Measurements from ENCODE around the gene ASF1A. TPM values are rescaled to one million over a fixed set of nuclear protein-coding genes. Genes with fewer than 3 reads are reported as not detected.

Gene ASF1A
- total and polyA plus RNA-seq, 2 experiments from 2014 or later: 25.4 to 72.2 TPM

- no peak for TF ChIP-seq REST (IDR thresholded peaks at IDR 0.05; ENCODE audit: unreplicated experiment)
Observed at GRCh38 chr6:118869350-118869749, 24.6 kb upstream of the ASF1A start (continued).

GRCh38 chr6:118869894-118870589 is 23.9 kb upstream of the ASF1A start:
- no peaks in the 10 kb centered on the region; the same call in 1 of the 3 replicates for H3K9me3 Mint-ChIP-seq
- no peak overlapping the region for H3K27ac Mint-ChIP-seq
- no peak overlapping the region for H3K27ac ChIP-seq (ENCODE audit: low read depth)
- no peaks in the 10 kb centered on the region for H3F3A ChIP-seq (replicated peaks; ENCODE audit: low read depth)
- H3K79me2 ChIP-seq (replicated peaks; ENCODE audit: insufficient read depth): peaks cover 34% of the 10 kb centered on the region
- no peaks in the 10 kb centered on the region; the same call in 2 of the 3 replicates for H3K36me3 Mint-ChIP-seq (ENCODE audit: low read depth)
- peaks cover 5% of the 10 kb centered on the region; the same call in 2 of the 3 replicates for H3K4me1 Mint-ChIP-seq
- H3K4me1 ChIP-seq (ENCODE audit: insufficient read depth): no peaks in the 10 kb centered on the region
- no peaks in the 10 kb centered on the region; the same call in 1 of the 2 replicates for H3K9me2 ChIP-seq (ENCODE audit: insufficient read depth)
- DNase-seq (ENCODE audit: low spot score): no peak
- no peak overlapping the region for H2AFZ ChIP-seq
- peaks cover 2% of the 10 kb centered on the region for H3K27me3 Mint-ChIP-seq (ENCODE audit: insufficient read depth, low read depth, poor library complexity)
- no peak overlapping the region for H3K4me3 ChIP-seq
- no peak overlapping the region for H3K4me2 ChIP-seq
- no peaks in the 10 kb centered on the region for H3K27me3 ChIP-seq (ENCODE audit: insufficient read depth)
- no peaks in the 10 kb centered on the region for H3K36me3 ChIP-seq (ENCODE audit: insufficient read depth)
- H4K20me1 ChIP-seq (replicated peaks; ENCODE audit: insufficient read depth): no peaks in the 10 kb centered on the region
- no peak for ATAC-seq
- no peak overlapping the region for H3K4me3 Mint-ChIP-seq
- TF ChIP-seq STAT1 (IDR thresholded peaks at IDR 0.05; ENCODE audit: unreplicated experiment) (no peak), JUNB (IDR thresholded peaks at IDR 0.05; ENCODE audit: unreplicated experiment) (no peak), EZH2 (IDR thresholded peaks at IDR 0.05; ENCODE audit: low read depth, unreplicated experiment) (no peak), NANOG (IDR thresholded peaks at IDR 0.05; ENCODE audit: borderline replicate concordance) (no peak), ZNF462 (CRISPR knock-in tag; IDR thresholded peaks at IDR 0.05) (no peak), POLR2AphosphoS5 (IDR thresholded peaks at IDR 0.05; ENCODE audit: low read depth) (no peak), REST (IDR thresholded peaks at IDR 0.05; ENCODE audit: unreplicated experiment) (no peak), ZNF114 (CRISPR knock-in tag; IDR thresholded peaks at IDR 0.05) (no peak), EZH2phosphoT487 (IDR thresholded peaks at IDR 0.05; ENCODE audit: unreplicated experiment) (no peak)
